A549 (cell line): ENCODE results near the gene EPHB1. TPM values are rescaled to one million over a fixed set of nuclear protein-coding genes. Genes with fewer than 3 reads are reported as not detected.

Source experiments
- ATAC-seq, 2 experiments: fragments of 200-7000 bp in 1 of 2; fragments of >200 bp in 1 of 2; cut with Nextera tagmentation in 1 of 2; cut with Tn5 transposase in 1 of 2; 3 replicates each; pipeline versions ENCODE4 v1.8.0 to v1.9.1; 2018 to 2020; ENCODE audit warnings: mild to moderate bottlenecking in 1 of 2, moderate library complexity in 1 of 2
- CTCF ChIA-PET: fragments of 300-600 bp; sonication (Branson Sonifier 250); formaldehyde crosslinking; extraction: SDS; loops from one replicate; lab custom pipeline; 2021; ENCODE audit warnings: antibody characterized with exemption, inconsistent platforms; lab: Yijun Ruan, JAX
- POLR2A ChIA-PET: fragments of 350-600 bp; formaldehyde crosslinking; extraction: SDS; loops from one replicate; lab custom pipeline; 2021; ENCODE audit warnings: antibody characterized with exemption, inconsistent platforms; lab: Yijun Ruan, JAX
- DNase-seq, 2 experiments: peaks; one replicate each; pipeline versions ENCODE4 v3.0.0 to v3.0.0-alpha.2; 2011 to 2016; ENCODE audit warnings: low read depth in 1 of 2, low spot score in 1 of 2
- FAIRE-seq: peaks from 2 replicates; lab custom pipeline; 2011; peaks lifted over from hg19 to GRCh38; lab: Jason Lieb, UNC
- H3K27ac ChIP-seq, 2 experiments: fragments of >200 bp; sonication (Bioruptor Twin); formaldehyde crosslinking; 3 replicates each; pipeline ENCODE4 v1.5.1; 2016 to 2017
- H3K4me1 ChIP-seq: fragments of >200 bp; sonication (Bioruptor Twin); formaldehyde crosslinking; 3 replicates; pipeline ENCODE4 v1.6.1; 2016
- H3K4me2 ChIP-seq: fragments of >200 bp; sonication (Bioruptor Twin); formaldehyde crosslinking; 3 replicates; pipeline ENCODE4 v1.6.1; 2016
- H3K4me3 ChIP-seq: fragments of >200 bp; sonication (Bioruptor Twin); formaldehyde crosslinking; 3 replicates; pipeline ENCODE4 v1.5.1; 2016
- H3K9me3 ChIP-seq: fragments of >200 bp; sonication (Bioruptor Twin); formaldehyde crosslinking; 3 replicates; pipeline ENCODE4 v1.6.1; 2016
- CHD2 ChIP-seq: fragments of 150-350 bp; IDR thresholded peaks from 2 replicates; pipeline ENCODE4 v1.6.1; 2014; ENCODE audit warnings: low read length; ENCODE audit not compliant: partially characterized antibody
- CHD4 ChIP-seq: fragments of 200-600 bp; sonication (generic); IDR thresholded peaks from 2 replicates; pipeline ENCODE4 v1.6.1; 2016; ENCODE audit warnings: antibody characterized with exemption, mild to moderate bottlenecking, borderline replicate concordance
- ESRRA ChIP-seq: fragments of 150-350 bp; IDR thresholded peaks from 2 replicates; pipeline ENCODE4 v1.6.1; 2014; ENCODE audit warnings: mild to moderate bottlenecking, low read length, borderline replicate concordance
- FOXS1 ChIP-seq: fragments of 250-450 bp; sonication (Bioruptor Pico); IDR thresholded peaks from 2 replicates; pipeline ENCODE4 v1.5.0; 2020; ENCODE audit warnings: mild to moderate bottlenecking, moderate library complexity
- GATA3 ChIP-seq: IDR thresholded peaks from 2 replicates; pipeline ENCODE4 v1.6.1; 2012; ENCODE audit warnings: borderline replicate concordance
- HDAC2 ChIP-seq: fragments of 200-600 bp; sonication (generic); IDR thresholded peaks from 2 replicates; pipeline ENCODE4 v1.6.1; 2016
- HOXB5 ChIP-seq: fragments of 250-450 bp; sonication (Bioruptor Pico); IDR thresholded peaks from 2 replicates; pipeline ENCODE4 v1.5.0; 2020; ENCODE audit warnings: mild to moderate bottlenecking, moderate library complexity
- KDM1A ChIP-seq: fragments of 200-600 bp; sonication (generic); IDR thresholded peaks from 2 replicates; pipeline ENCODE4 v1.6.1; 2016; ENCODE audit warnings: low read depth, mild to moderate bottlenecking
- KDM5A ChIP-seq: fragments of 200-600 bp; sonication (generic); IDR thresholded peaks from 2 replicates; pipeline ENCODE4 v1.6.1; 2016; ENCODE audit warnings: antibody characterized with exemption, mild to moderate bottlenecking
- MAFK ChIP-seq: fragments of 450-650 bp; IDR thresholded peaks from 2 replicates; pipeline ENCODE4 v1.6.1; 2014; ENCODE audit not compliant: partially characterized antibody
- NFE2L2 ChIP-seq: fragments of 150-350 bp; conservative IDR thresholded peaks from 2 replicates; pipeline ENCODE4 v1.6.1; 2014; ENCODE audit warnings: low read length
- NR3C1 ChIP-seq: fragments of >200 bp; sonication (Bioruptor Twin); formaldehyde crosslinking; IDR thresholded peaks from 3 replicates; pipeline ENCODE4 v1.6.1; 2017
- POLR2A ChIP-seq: IDR thresholded peaks from 2 replicates; pipeline ENCODE4 v1.6.1; 2012; ENCODE audit warnings: mild to moderate bottlenecking, low read length
- RFX5 ChIP-seq: fragments of 450-650 bp; IDR thresholded peaks from 2 replicates; pipeline ENCODE4 v1.7.1; 2014; ENCODE audit warnings: antibody characterized with exemption, mild to moderate bottlenecking, moderate library complexity
- RNF2 ChIP-seq: fragments of 200-600 bp; sonication (generic); IDR thresholded peaks from 2 replicates; pipeline ENCODE4 v1.6.1; 2016; ENCODE audit warnings: low read depth, mild to moderate bottlenecking, antibody characterized with exemption, moderate library complexity, borderline replicate concordance
- ZC3H11A ChIP-seq: fragments of 450-650 bp; IDR thresholded peaks from 2 replicates; pipeline ENCODE4 v1.6.1; 2014; ENCODE audit warnings: antibody characterized with exemption, mild to moderate bottlenecking
- ZFP36 ChIP-seq: fragments of 450-650 bp; IDR thresholded peaks from 2 replicates; pipeline ENCODE4 v1.6.1; 2014; ENCODE audit warnings: borderline replicate concordance; ENCODE audit not compliant: partially characterized antibody
- ZNF302 ChIP-seq: fragments of 250-450 bp; sonication (Bioruptor Pico); IDR thresholded peaks from 2 replicates; pipeline ENCODE4 v1.9.0; 2021; ENCODE audit warnings: inconsistent platforms, mild to moderate bottlenecking, moderate library complexity
- WGBS: methylation state at CpG from one replicate; pipeline ENCODE4 v1.1.6; 2017; ENCODE audit errors: missing lambda C conversion rate; 5-methylcytosine and 5-hydroxymethylcytosine counted together
- polyA plus RNA-seq, 4 experiments: library from polyadenylated mRNA; depleted of rRNA in 3 of 4; stranded (reverse); fragments of >200 nt; fragmentation: RNase III in 1 of 4; extraction: RNeasy Plus Mini Kit Qiagen cat#74134 plus additional on column Dnase treatment in 1 of 4; gene quantifications; 2 replicates in 3 of 4; 3 replicates in 1 of 4; pipeline ENCODE4 v1.2.3, GENCODE V29; 2011 to 2017
- TF ChIP-seq, protein P1 (sequence below): fragments of >200 bp; sonication (Bioruptor Twin); formaldehyde crosslinking; IDR thresholded peaks from 2 replicates; pipeline ENCODE4 v1.6.1; 2016
- TF ChIP-seq, protein P2 (sequence below): IDR thresholded peaks from 2 replicates; pipeline ENCODE4 v1.6.1; 2012
- TF ChIP-seq, protein P3 (sequence below): IDR thresholded peaks from 2 replicates; pipeline ENCODE4 v1.6.1; 2012; ENCODE audit warnings: low read depth, borderline replicate concordance
- TF ChIP-seq, protein P4 (sequence below): fragments of 200-600 bp; sonication (generic); IDR thresholded peaks from 2 replicates; pipeline ENCODE4 v1.6.1; 2016; ENCODE audit warnings: antibody characterized with exemption, mild to moderate bottlenecking, moderate library complexity

The EPHB1 gene
- polyA plus RNA-seq, 2 of the 4 experiments (the other 2 are of a cell fraction): 0.18 to 0.21 TPM

DNA sequence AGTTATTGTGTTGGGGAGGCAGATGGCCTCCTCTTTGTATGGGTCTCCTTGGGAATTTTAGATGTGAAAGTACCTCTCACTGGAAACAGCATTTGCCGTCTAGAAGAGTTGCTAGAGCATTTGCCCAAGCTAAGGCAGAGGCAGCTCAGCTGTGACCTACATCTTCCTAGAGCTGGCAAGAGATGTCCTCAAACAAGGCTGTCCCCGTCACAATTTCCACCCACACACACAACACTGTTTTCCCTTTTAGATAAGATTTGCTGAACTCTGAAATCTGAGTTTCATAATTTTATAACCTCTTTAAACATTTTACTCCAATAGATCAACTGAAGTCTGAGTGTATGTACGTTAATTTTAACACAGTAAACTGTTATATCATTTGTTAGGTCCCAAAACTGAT lies 352.6 kb downstream of the EPHB1 start:
- DNase-seq: no peak
- no peak for ATAC-seq
- Histone ChIP-seq H3K4me2 (no peak overlapping the region), H3K4me1 (no peaks in the 10 kb centered on the region), H3K4me3 (no peak overlapping the region), H3K27ac (no peak overlapping the region), H3K9me3 (no peaks in the 10 kb centered on the region)
- ChIA-PET POLR2A (no interaction called here), CTCF (no interaction called here)
- no peak for FAIRE-seq
- TF ChIP-seq KDM1A (no peak), MAFK (no peak), POLR2A (no peak), ZNF302 (CRISPR knock-in tag) (no peak), CHD2 (no peak), ZC3H11A (no peak), NR3C1 (no peak), GATA3 (no peak), NFE2L2 (no peak), CHD4 (no peak)
- TF ChIP-seq, protein P1, sequence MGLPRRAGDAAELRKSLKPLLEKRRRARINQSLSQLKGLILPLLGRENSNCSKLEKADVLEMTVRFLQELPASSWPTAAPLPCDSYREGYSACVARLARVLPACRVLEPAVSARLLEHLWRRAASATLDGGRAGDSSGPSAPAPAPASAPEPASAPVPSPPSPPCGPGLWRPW: no peak
- TF ChIP-seq, all 56 proteins: peak for 0
- WGBS: 5% methylated on average over 3 of the region's 3 CpGs

DNA sequence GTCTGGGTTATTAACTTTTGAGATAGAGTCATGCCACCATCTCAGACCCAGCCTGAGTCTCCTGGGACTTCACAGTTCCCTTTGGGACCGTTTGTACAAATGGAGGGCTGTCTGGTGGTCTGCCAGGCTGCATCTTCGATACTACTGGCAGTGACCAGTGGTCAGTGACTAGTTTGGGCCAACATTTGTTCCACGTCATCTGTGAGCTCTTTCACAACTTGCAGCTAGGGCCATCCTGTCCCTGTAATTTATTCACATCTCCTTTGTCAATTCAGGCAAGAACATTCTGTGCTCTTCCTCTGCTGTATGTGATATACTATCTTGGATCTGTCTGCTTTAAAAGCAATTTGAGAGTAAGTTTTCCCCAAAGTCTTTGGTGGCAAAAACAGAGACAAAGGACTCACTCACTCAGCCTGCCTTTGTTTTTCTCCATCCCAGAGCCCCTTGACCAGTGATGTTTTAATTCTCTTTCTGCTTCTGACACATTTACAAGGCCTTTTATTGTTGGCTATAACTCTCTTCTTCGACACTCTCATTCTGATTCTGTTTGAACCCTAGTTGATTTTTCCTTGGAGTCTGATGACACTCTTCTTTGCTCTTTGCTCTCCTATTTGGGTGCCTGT lies 353.4 kb downstream of the EPHB1 start:
- ATAC-seq (no peak), DNase-seq (no peak), FAIRE-seq (no peak)
- Histone ChIP-seq H3K4me2 (no peak overlapping the region), H3K9me3 (no peaks in the 10 kb centered on the region), H3K4me1 (no peaks in the 10 kb centered on the region), H3K27ac (no peak overlapping the region), H3K4me3 (no peak overlapping the region)
- 0% methylated on average over 4 of the region's 4 CpGs for WGBS
- TF ChIP-seq RFX5 (no peak), ZFP36 (no peak), RNF2 (no peak), HOXB5 (CRISPR knock-in tag) (no peak), CHD2 (no peak), ESRRA (no peak), ZNF302 (CRISPR knock-in tag) (no peak), HDAC2 (no peak), FOXS1 (CRISPR knock-in tag) (no peak), KDM5A (no peak)
- TF ChIP-seq, protein P2, sequence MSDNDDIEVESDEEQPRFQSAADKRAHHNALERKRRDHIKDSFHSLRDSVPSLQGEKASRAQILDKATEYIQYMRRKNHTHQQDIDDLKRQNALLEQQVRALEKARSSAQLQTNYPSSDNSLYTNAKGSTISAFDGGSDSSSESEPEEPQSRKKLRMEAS: no peak
- TF ChIP-seq, protein P3, sequence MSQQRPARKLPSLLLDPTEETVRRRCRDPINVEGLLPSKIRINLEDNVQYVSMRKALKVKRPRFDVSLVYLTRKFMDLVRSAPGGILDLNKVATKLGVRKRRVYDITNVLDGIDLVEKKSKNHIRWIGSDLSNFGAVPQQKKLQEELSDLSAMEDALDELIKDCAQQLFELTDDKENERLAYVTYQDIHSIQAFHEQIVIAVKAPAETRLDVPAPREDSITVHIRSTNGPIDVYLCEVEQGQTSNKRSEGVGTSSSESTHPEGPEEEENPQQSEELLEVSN: no peak
- TF ChIP-seq, protein P4, sequence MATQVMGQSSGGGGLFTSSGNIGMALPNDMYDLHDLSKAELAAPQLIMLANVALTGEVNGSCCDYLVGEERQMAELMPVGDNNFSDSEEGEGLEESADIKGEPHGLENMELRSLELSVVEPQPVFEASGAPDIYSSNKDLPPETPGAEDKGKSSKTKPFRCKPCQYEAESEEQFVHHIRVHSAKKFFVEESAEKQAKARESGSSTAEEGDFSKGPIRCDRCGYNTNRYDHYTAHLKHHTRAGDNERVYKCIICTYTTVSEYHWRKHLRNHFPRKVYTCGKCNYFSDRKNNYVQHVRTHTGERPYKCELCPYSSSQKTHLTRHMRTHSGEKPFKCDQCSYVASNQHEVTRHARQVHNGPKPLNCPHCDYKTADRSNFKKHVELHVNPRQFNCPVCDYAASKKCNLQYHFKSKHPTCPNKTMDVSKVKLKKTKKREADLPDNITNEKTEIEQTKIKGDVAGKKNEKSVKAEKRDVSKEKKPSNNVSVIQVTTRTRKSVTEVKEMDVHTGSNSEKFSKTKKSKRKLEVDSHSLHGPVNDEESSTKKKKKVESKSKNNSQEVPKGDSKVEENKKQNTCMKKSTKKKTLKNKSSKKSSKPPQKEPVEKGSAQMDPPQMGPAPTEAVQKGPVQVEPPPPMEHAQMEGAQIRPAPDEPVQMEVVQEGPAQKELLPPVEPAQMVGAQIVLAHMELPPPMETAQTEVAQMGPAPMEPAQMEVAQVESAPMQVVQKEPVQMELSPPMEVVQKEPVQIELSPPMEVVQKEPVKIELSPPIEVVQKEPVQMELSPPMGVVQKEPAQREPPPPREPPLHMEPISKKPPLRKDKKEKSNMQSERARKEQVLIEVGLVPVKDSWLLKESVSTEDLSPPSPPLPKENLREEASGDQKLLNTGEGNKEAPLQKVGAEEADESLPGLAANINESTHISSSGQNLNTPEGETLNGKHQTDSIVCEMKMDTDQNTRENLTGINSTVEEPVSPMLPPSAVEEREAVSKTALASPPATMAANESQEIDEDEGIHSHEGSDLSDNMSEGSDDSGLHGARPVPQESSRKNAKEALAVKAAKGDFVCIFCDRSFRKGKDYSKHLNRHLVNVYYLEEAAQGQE: no peak
- POLR2A ChIA-PET: no interaction called here
- CTCF ChIA-PET: no interaction called here
